Spinal cord (tissue), 10 donors: ENCODE results near the gene MTCP1. TPM values are rescaled to one million over a fixed set of nuclear protein-coding genes. Genes with fewer than 3 reads are reported as not detected.

Experiments
- DNase-seq, 6 donors: peaks; one replicate each; pipeline versions ENCODE4 v3.0.0 to v3.0.0-alpha.2; 2013 to 2015; ENCODE audit warnings: low spot score in 6 of 6, low read depth in 4 of 6
- H3K27ac ChIP-seq: one replicate; pipeline ENCODE4 v1.5.1; 2013; ENCODE audit warnings: low read depth, low read length, control low read depth
- H3K27me3 ChIP-seq: one replicate; pipeline ENCODE4 v1.6.1; 2013; ENCODE audit warnings: low read length; ENCODE audit not compliant: control insufficient read depth, insufficient read depth
- H3K36me3 ChIP-seq: one replicate; pipeline ENCODE4 v1.6.1; 2013; ENCODE audit warnings: low read length; ENCODE audit not compliant: control insufficient read depth, insufficient read depth
- H3K4me1 ChIP-seq: one replicate; pipeline ENCODE4 v1.6.1; 2013; ENCODE audit warnings: low read length; ENCODE audit not compliant: control insufficient read depth, insufficient read depth
- H3K4me3 ChIP-seq: one replicate; pipeline ENCODE4 v1.5.1; 2013; ENCODE audit warnings: low read depth, low read length, control low read depth
- H3K9me3 ChIP-seq: one replicate; pipeline ENCODE4 v1.6.1; 2013; ENCODE audit warnings: low read length; ENCODE audit not compliant: control insufficient read depth, insufficient read depth
- WGBS: methylation state at CpG from one replicate; pipeline ENCODE4 v1.1.5; 2013; ENCODE audit warnings: missing lambda C conversion rate; ENCODE audit not compliant: insufficient coverage; 5-methylcytosine and 5-hydroxymethylcytosine counted together
- polyA plus RNA-seq, 2 donors: library from polyadenylated mRNA; unstranded; fragments of 120-200 nt; gene quantifications; one replicate each; pipeline ENCODE4 v1.2.1, GENCODE V29; 2013; ENCODE audit not compliant: insufficient read length in 2 of 2
- total RNA-seq, 2 donors: library from RNA; depleted of rRNA in 1 of 2; stranded (reverse); fragments of 120-200 nt in 1 of 2; fragments of >200 nt in 1 of 2; gene quantifications; one replicate each; pipeline versions ENCODE4 v1.2.3 to v1.2.4, GENCODE V29; 2013 to 2014
- donor health status: healthy.

Gene MTCP1
- total and polyA plus RNA-seq, 4 donors = 13.3 to 24.9 (median 18.4) TPM

GRCh38 chrX:155031657-155032056, 39.3 kb downstream of the MTCP1 start:
- no peaks in the 10 kb centered on the region for H3K27me3 ChIP-seq

GRCh38 chrX:155028877-155029291, 42.1 kb downstream of the MTCP1 start:
- H3K27me3 ChIP-seq = no peaks in the 10 kb centered on the region
- peak in 1 of 6 donors; percentile 1 for DNase-seq
- H3K27ac ChIP-seq = no peak overlapping the region
- H3K36me3 ChIP-seq = no peaks in the 10 kb centered on the region
- H3K9me3 ChIP-seq = no peaks in the 10 kb centered on the region
- no peak overlapping the region for H3K4me3 ChIP-seq
- no CpG with 5 or more reads among the region's 2 CpGs for WGBS
- H3K4me1 ChIP-seq = no peaks in the 10 kb centered on the region

More at GRCh38 chrX:155031657-155032056, 39.3 kb downstream of the MTCP1 start:
- Histone ChIP-seq H3K9me3 (no peaks in the 10 kb centered on the region), H3K4me1 (no peaks in the 10 kb centered on the region), H3K27ac (no peak overlapping the region), H3K36me3 (no peaks in the 10 kb centered on the region), H3K4me3 (no peak overlapping the region)
- no peak for DNase-seq
- 83% methylated on average over 1 of the region's 5 CpGs for WGBS

- DNase-seq = no peak
- H3K9me3 ChIP-seq = no peaks in the 10 kb centered on the region
- no peaks in the 10 kb centered on the region for H3K27me3 ChIP-seq
- H3K27ac ChIP-seq = no peak overlapping the region
- H3K36me3 ChIP-seq = no peaks in the 10 kb centered on the region
- no peaks in the 10 kb centered on the region for H3K4me1 ChIP-seq
- peak overlapping the region; percentile 59 for H3K4me3 ChIP-seq
- WGBS = no CpG with 5 or more reads among the region's 3 CpGs
Observed at GRCh38 chrX:155028129-155028528, 42.8 kb downstream of the MTCP1 start.

GRCh38 chrX:155027509-155028066, 43.3 kb downstream of the MTCP1 start:
- H3K9me3 ChIP-seq = no peaks in the 10 kb centered on the region
- no peaks in the 10 kb centered on the region for H3K36me3 ChIP-seq
- peak overlapping the region; percentile 87 for H3K27ac ChIP-seq
- H3K4me1 ChIP-seq = no peaks in the 10 kb centered on the region
- peak overlapping the region; percentile 59 for H3K4me3 ChIP-seq
- DNase-seq = peak in 3 of 6 donors; percentile 10 to 67 (median 57)
- no peaks in the 10 kb centered on the region for H3K27me3 ChIP-seq
- 42% methylated on average over 6 of the region's 14 CpGs for WGBS

GRCh38 chrX:155026727-155027508, 44.0 kb downstream of the MTCP1 start, which contains the start of gene FUNDC2:
FUNDC2 (plus strand) TSS chrX:155026844; CDS start chrX:155026939, 95 bp downstream.
- peak; percentile 57 to 97 (median 79) for DNase-seq
- Histone ChIP-seq H3K4me3 (peak within 1 kb of the TSS; percentile 59), H3K4me1 (no peaks in the 10 kb centered on the region)

GRCh38 chrX:155026420-155026726, 44.6 kb downstream of the MTCP1 start:
- peak overlapping the region; percentile 87 for H3K27ac ChIP-seq
- H3K4me3 ChIP-seq = peak overlapping the region; percentile 59
- H3K36me3 ChIP-seq = no peaks in the 10 kb centered on the region
- no peaks in the 10 kb centered on the region for H3K27me3 ChIP-seq
- H3K4me1 ChIP-seq = no peaks in the 10 kb centered on the region
- no peak for DNase-seq
- 54% methylated on average over 13 of the region's 16 CpGs for WGBS
- H3K9me3 ChIP-seq = no peaks in the 10 kb centered on the region

More at GRCh38 chrX:155026727-155027508, 44.0 kb downstream of the MTCP1 start, which contains the start of gene FUNDC2:
- Histone ChIP-seq H3K9me3 (no peaks in the 10 kb centered on the region), H3K36me3 (no peaks in the 10 kb centered on the region), H3K27me3 (no peaks in the 10 kb centered on the region), H3K27ac (peak within 1 kb of the TSS; percentile 87)
- 21% methylated on average over 82 of the region's 82 CpGs for WGBS

- Histone ChIP-seq H3K27me3 (no peaks in the 10 kb centered on the region), H3K36me3 (no peaks in the 10 kb centered on the region), H3K9me3 (no peaks in the 10 kb centered on the region), H3K27ac (no peak overlapping the region), H3K4me1 (no peaks in the 10 kb centered on the region), H3K4me3 (no peak overlapping the region)
- DNase-seq = no peak
- 91% methylated on average over 4 of the region's 6 CpGs for WGBS
Observed at GRCh38 chrX:155023907-155024833, 46.8 kb downstream of the MTCP1 start.

GRCh38 chrX:155022585-155022984, 48.4 kb downstream of the MTCP1 start, which contains the start of gene F8:
F8 (minus strand) TSS chrX:155022723; CDS start chrX:155022552, 171 bp downstream.
- Histone ChIP-seq H3K4me1 (no peaks in the 10 kb centered on the region), H3K4me3 (no peak within 1 kb of the TSS), H3K27ac (no peak within 1 kb of the TSS), H3K27me3 (no peaks in the 10 kb centered on the region), H3K9me3 (no peaks in the 10 kb centered on the region), H3K36me3 (no peaks in the 10 kb centered on the region)
- no CpG with 5 or more reads among the region's 1 CpG for WGBS
- no peak for DNase-seq

GRCh38 chrX:155020591-155020990, 50.3 kb downstream of the MTCP1 start:
- Histone ChIP-seq H3K27me3 (no peaks in the 10 kb centered on the region), H3K4me1 (no peaks in the 10 kb centered on the region), H3K9me3 (no peaks in the 10 kb centered on the region), H3K27ac (no peak overlapping the region), H3K4me3 (no peak overlapping the region), H3K36me3 (no peaks in the 10 kb centered on the region)
- no CpG with 5 or more reads among the region's 3 CpGs for WGBS
- DNase-seq = no peak
